BLaER1 (cell line): Measurements from ENCODE around the gene EIF4E3.

Experiments
- H3K27ac ChIP-seq: shearing (Covaris generic); formaldehyde crosslinking; 2 replicates; pipeline ENCODE4 v1.8.1; 2022
- H3K27me3 ChIP-seq: shearing (Covaris generic); formaldehyde crosslinking; 2 replicates; pipeline ENCODE4 v1.8.1; 2022
- H3K36me3 ChIP-seq: shearing (Covaris generic); formaldehyde crosslinking; 2 replicates; pipeline ENCODE4 v1.8.1; 2022
- H3K4me1 ChIP-seq: shearing (Covaris generic); formaldehyde crosslinking; 2 replicates; pipeline ENCODE4 v1.8.1; 2022
- H3K4me2 ChIP-seq: shearing (Covaris generic); formaldehyde crosslinking; 2 replicates; pipeline ENCODE4 v1.8.1; 2022
- H3K4me3 ChIP-seq: shearing (Covaris generic); formaldehyde crosslinking; 2 replicates; pipeline ENCODE4 v1.8.1; 2022
- H3K9ac ChIP-seq: shearing (Covaris generic); formaldehyde crosslinking; 2 replicates; pipeline ENCODE4 v1.8.1; 2022
- H3K9me3 ChIP-seq: shearing (Covaris generic); formaldehyde crosslinking; 2 replicates; pipeline ENCODE4 v1.8.1; 2022
- H4K20me1 ChIP-seq: shearing (Covaris generic); formaldehyde crosslinking; 2 replicates; pipeline ENCODE4 v1.8.1; 2022
- Cebpa-rat ChIP-seq: shearing (Covaris generic); IDR thresholded peaks from 2 replicates; pipeline ENCODE4 v1.8.1; 2022

EIF4E3 gene

GRCh38 chr3:71655061-71655460 lies 70.1 kb downstream of the EIF4E3 start:
- Histone ChIP-seq H3K4me3 (no peak overlapping the region), H3K4me1 (no peaks in the 10 kb centered on the region), H3K36me3 (no peaks in the 10 kb centered on the region), H3K27ac (no peak overlapping the region), H3K4me2 (no peak overlapping the region), H3K9ac (no peak overlapping the region), H3K9me3 (no peaks in the 10 kb centered on the region), H3K27me3 (no peaks in the 10 kb centered on the region), H4K20me1 (no peaks in the 10 kb centered on the region)
- TF ChIP-seq Cebpa-rat = no peak

- Histone ChIP-seq H3K4me2 (no peak overlapping the region), H3K27me3 (no peaks in the 10 kb centered on the region), H3K9me3 (no peaks in the 10 kb centered on the region), H3K27ac (no peak overlapping the region), H3K4me3 (no peak overlapping the region), H3K9ac (no peak overlapping the region), H3K4me1 (no peaks in the 10 kb centered on the region), H4K20me1 (no peaks in the 10 kb centered on the region), H3K36me3 (no peaks in the 10 kb centered on the region)
- no peak for TF ChIP-seq Cebpa-rat
Measured at GRCh38 chr3:71653414-71653807, 71.8 kb downstream of the EIF4E3 start.

- no peaks in the 10 kb centered on the region for H3K27me3 ChIP-seq
- TF ChIP-seq Cebpa-rat = no peak
- H3K4me1 ChIP-seq = no peaks in the 10 kb centered on the region
- H3K4me3 ChIP-seq = no peak overlapping the region
- no peaks in the 10 kb centered on the region for H4K20me1 ChIP-seq
- no peaks in the 10 kb centered on the region for H3K9me3 ChIP-seq
- H3K36me3 ChIP-seq = no peaks in the 10 kb centered on the region
- no peak overlapping the region for H3K9ac ChIP-seq
- H3K4me2 ChIP-seq = no peak overlapping the region
- no peak overlapping the region for H3K27ac ChIP-seq
Measured at GRCh38 chr3:71652781-71653413, 72.3 kb downstream of the EIF4E3 start.

GRCh38 chr3:71651625-71652024 lies 73.6 kb downstream of the EIF4E3 start:
- Histone ChIP-seq H3K4me3 (no peak overlapping the region), H3K27me3 (no peaks in the 10 kb centered on the region), H3K27ac (no peak overlapping the region), H4K20me1 (no peaks in the 10 kb centered on the region), H3K36me3 (no peaks in the 10 kb centered on the region), H3K9me3 (no peaks in the 10 kb centered on the region), H3K4me2 (no peak overlapping the region), H3K4me1 (no peaks in the 10 kb centered on the region), H3K9ac (no peak overlapping the region)
- no peak for TF ChIP-seq Cebpa-rat

- H3K4me2 ChIP-seq = no peak overlapping the region
Measured at GRCh38 chr3:71650372-71650771, 74.8 kb downstream of the EIF4E3 start.

GRCh38 chr3:71649757-71650156 lies 75.4 kb downstream of the EIF4E3 start:
- TF ChIP-seq Cebpa-rat = no peak

More at GRCh38 chr3:71650372-71650771, 74.8 kb downstream of the EIF4E3 start:
- TF ChIP-seq Cebpa-rat = no peak
- no peaks in the 10 kb centered on the region for H3K36me3 ChIP-seq
- no peak overlapping the region for H3K9ac ChIP-seq
- no peaks in the 10 kb centered on the region for H4K20me1 ChIP-seq
- H3K4me1 ChIP-seq = no peaks in the 10 kb centered on the region
- H3K4me3 ChIP-seq = no peak overlapping the region
- H3K9me3 ChIP-seq = no peaks in the 10 kb centered on the region
- H3K27ac ChIP-seq = no peak overlapping the region
- H3K27me3 ChIP-seq = no peaks in the 10 kb centered on the region

GRCh38 chr3:71647751-71648150 lies 77.5 kb downstream of the EIF4E3 start:
- Histone ChIP-seq H3K9me3 (no peaks in the 10 kb centered on the region), H3K36me3 (no peaks in the 10 kb centered on the region), H3K27ac (no peak overlapping the region), H3K4me2 (no peak overlapping the region), H3K9ac (no peak overlapping the region), H4K20me1 (no peaks in the 10 kb centered on the region), H3K27me3 (no peaks in the 10 kb centered on the region), H3K4me1 (no peaks in the 10 kb centered on the region), H3K4me3 (no peak overlapping the region)
- TF ChIP-seq Cebpa-rat = no peak

More at GRCh38 chr3:71649757-71650156, 75.4 kb downstream of the EIF4E3 start:
- Histone ChIP-seq H3K4me3 (no peak overlapping the region), H3K9ac (no peak overlapping the region), H4K20me1 (no peaks in the 10 kb centered on the region), H3K36me3 (no peaks in the 10 kb centered on the region), H3K27me3 (no peaks in the 10 kb centered on the region), H3K4me2 (no peak overlapping the region), H3K4me1 (no peaks in the 10 kb centered on the region), H3K27ac (no peak overlapping the region), H3K9me3 (no peaks in the 10 kb centered on the region)

GRCh38 chr3:71646971-71647370 lies 78.2 kb downstream of the EIF4E3 start:
- no peaks in the 10 kb centered on the region for H4K20me1 ChIP-seq

GRCh38 chr3:71645140-71645539 lies 80.1 kb downstream of the EIF4E3 start:
- TF ChIP-seq Cebpa-rat = no peak

More at GRCh38 chr3:71646971-71647370, 78.2 kb downstream of the EIF4E3 start:
- no peaks in the 10 kb centered on the region for H3K9me3 ChIP-seq
- no peaks in the 10 kb centered on the region for H3K4me1 ChIP-seq
- H3K27me3 ChIP-seq = no peaks in the 10 kb centered on the region
- H3K4me2 ChIP-seq = no peak overlapping the region
- H3K9ac ChIP-seq = no peak overlapping the region
- H3K27ac ChIP-seq = no peak overlapping the region
- no peak overlapping the region for H3K4me3 ChIP-seq
- no peak for TF ChIP-seq Cebpa-rat
- no peaks in the 10 kb centered on the region for H3K36me3 ChIP-seq

GRCh38 chr3:71641674-71642073 lies 83.5 kb downstream of the EIF4E3 start:
- H3K27me3 ChIP-seq = no peaks in the 10 kb centered on the region
- H3K4me2 ChIP-seq = no peak overlapping the region
- H3K27ac ChIP-seq = no peak overlapping the region
- H3K36me3 ChIP-seq = no peaks in the 10 kb centered on the region
- no peak overlapping the region for H3K4me3 ChIP-seq
- H4K20me1 ChIP-seq = no peaks in the 10 kb centered on the region
- TF ChIP-seq Cebpa-rat = no peak
- no peaks in the 10 kb centered on the region for H3K9me3 ChIP-seq
- no peaks in the 10 kb centered on the region for H3K4me1 ChIP-seq
- no peak overlapping the region for H3K9ac ChIP-seq

More at GRCh38 chr3:71645140-71645539, 80.1 kb downstream of the EIF4E3 start:
- no peak overlapping the region for H3K4me2 ChIP-seq
- H3K4me3 ChIP-seq = no peak overlapping the region
- no peaks in the 10 kb centered on the region for H4K20me1 ChIP-seq
- H3K36me3 ChIP-seq = no peaks in the 10 kb centered on the region
- no peak overlapping the region for H3K9ac ChIP-seq
- no peaks in the 10 kb centered on the region for H3K4me1 ChIP-seq
- H3K9me3 ChIP-seq = no peaks in the 10 kb centered on the region
- H3K27me3 ChIP-seq = no peaks in the 10 kb centered on the region
- no peak overlapping the region for H3K27ac ChIP-seq
